HEK293 (cell line): ENCODE results near the gene ACOT8.

Experiments
- CTCF ChIA-PET: fragments of 350-600 bp; formaldehyde crosslinking; extraction: SDS; loops from one replicate; lab custom pipeline; 2021; ENCODE audit warnings: antibody characterized with exemption; lab: Yijun Ruan, JAX
- POLR2A ChIA-PET: fragments of 300-600 bp; formaldehyde crosslinking; extraction: SDS; loops from one replicate; lab custom pipeline; 2020; ENCODE audit warnings: antibody characterized with exemption, inconsistent platforms; lab: Yijun Ruan, JAX
- H3K27ac ChIP-seq: fragments of 200-500 bp; sonication (Bioruptor generic); 2 replicates; pipeline ENCODE4 v1.5.1; 2014; ENCODE audit warnings: low read depth, low read length, control low read depth, inconsistent platforms; ENCODE audit errors: extremely low read depth
- H3K36me3 ChIP-seq, 2 experiments: fragments of 200-500 bp in 1 of 2; sonication (Bioruptor generic) in 1 of 2; 1 replicate in 1 of 2; 2 replicates in 1 of 2; pipeline ENCODE4 v1.5.1; 2014 to 2017; ENCODE audit warnings: inconsistent platforms in 2 of 2, low read length in 2 of 2; ENCODE audit not compliant: control insufficient read depth in 2 of 2, insufficient read depth in 1 of 2
- H3K4me1 ChIP-seq: fragments of 200-500 bp; sonication (Bioruptor generic); 2 replicates; pipeline ENCODE4 v1.5.1; 2014; ENCODE audit warnings: mild to moderate bottlenecking, low read length, inconsistent platforms; ENCODE audit not compliant: control insufficient read depth, insufficient read depth
- H3K4me3 ChIP-seq: 2 replicates; pipeline ENCODE4 v1.5.1; 2011; ENCODE audit warnings: low read depth, mild to moderate bottlenecking, control low read depth, low read length, moderate library complexity
- H3K9me3 ChIP-seq: fragments of 200-500 bp; sonication (Bioruptor generic); 2 replicates; pipeline ENCODE4 v1.5.1; 2014; ENCODE audit warnings: low read depth, low read length, inconsistent platforms; ENCODE audit not compliant: control insufficient read depth, insufficient read depth
- GFI1B ChIP-seq: fragments of 450-650 bp; formaldehyde crosslinking; IDR thresholded peaks from 2 replicates; pipeline ENCODE4 v1.5.1; 2016; ENCODE audit warnings: missing biosample characterization, missing genetic modification characterization
- GLI2 ChIP-seq: fragments of 450-650 bp; formaldehyde crosslinking; IDR thresholded peaks from 2 replicates; pipeline ENCODE4; 2017; ENCODE audit warnings: missing biosample characterization, missing genetic modification characterization, low read depth, borderline replicate concordance
- HIC1 ChIP-seq: fragments of 450-650 bp; formaldehyde crosslinking; IDR thresholded peaks from 2 replicates; pipeline ENCODE4 v1.5.1; 2016; ENCODE audit warnings: missing biosample characterization, missing genetic modification characterization
- HOXC10 ChIP-seq: sonication (generic); formaldehyde crosslinking; IDR thresholded peaks from 2 replicates; pipeline ENCODE4 v1.8.1; 2023; ENCODE audit warnings: mild to moderate bottlenecking, missing genetic modification reagents
- HOXD13 ChIP-seq: sonication (generic); formaldehyde crosslinking; IDR thresholded peaks from 2 replicates; pipeline ENCODE4 v1.8.0; 2022; ENCODE audit warnings: missing genetic modification reagents, borderline replicate concordance
- KLF10 ChIP-seq: fragments of 450-650 bp; IDR thresholded peaks from 2 replicates; pipeline ENCODE4 v1.5.1; 2018; ENCODE audit warnings: missing biosample characterization, mild to moderate bottlenecking, missing genetic modification characterization
- OVOL3 ChIP-seq: fragments of 450-650 bp; formaldehyde crosslinking; IDR thresholded peaks from 2 replicates; pipeline ENCODE4 v1.5.1; 2016; ENCODE audit warnings: missing biosample characterization, missing genetic modification characterization
- PRDM6 ChIP-seq: fragments of 450-650 bp; formaldehyde crosslinking; IDR thresholded peaks from 2 replicates; pipeline ENCODE4 v1.5.1; 2017; ENCODE audit warnings: missing biosample characterization, missing genetic modification characterization
- SETDB1 ChIP-seq: IDR thresholded peaks from one replicate; pipeline ENCODE4 v1.6.1; 2017; ENCODE audit warnings: mild to moderate bottlenecking, low read length, moderate library complexity, mixed read lengths; ENCODE audit not compliant: insufficient read length
- WT1 ChIP-seq: fragments of 450-650 bp; formaldehyde crosslinking; IDR thresholded peaks from 2 replicates; pipeline ENCODE4 v1.5.1; 2016; ENCODE audit warnings: missing biosample characterization, missing genetic modification characterization
- ZBTB6 ChIP-seq: fragments of 450-650 bp; formaldehyde crosslinking; IDR thresholded peaks from 2 replicates; pipeline ENCODE4 v1.5.1; 2017; ENCODE audit warnings: missing biosample characterization, missing genetic modification characterization
- ZBTB8A ChIP-seq: fragments of 450-650 bp; formaldehyde crosslinking; IDR thresholded peaks from 2 replicates; pipeline ENCODE4 v1.5.1; 2016; ENCODE audit warnings: missing biosample characterization, missing genetic modification characterization
- ZFP41 ChIP-seq: fragments of 450-650 bp; formaldehyde crosslinking; IDR thresholded peaks from 2 replicates; pipeline ENCODE4 v1.5.1; 2016; ENCODE audit warnings: missing biosample characterization, missing genetic modification characterization, borderline replicate concordance
- ZNF19 ChIP-seq: fragments of 450-650 bp; formaldehyde crosslinking; IDR thresholded peaks from 2 replicates; pipeline ENCODE4; 2016; ENCODE audit warnings: missing biosample characterization, missing genetic modification characterization, low read depth
- ZNF211 ChIP-seq: fragments of 450-650 bp; formaldehyde crosslinking; IDR thresholded peaks from 2 replicates; pipeline ENCODE4 v1.5.1; 2016; ENCODE audit warnings: low read depth, missing biosample characterization, missing genetic modification characterization
- ZNF239 ChIP-seq: fragments of 450-650 bp; formaldehyde crosslinking; IDR thresholded peaks from 2 replicates; pipeline ENCODE4 v1.5.1; 2016; ENCODE audit warnings: missing biosample characterization, missing genetic modification characterization
- ZNF354C ChIP-seq: fragments of 450-650 bp; formaldehyde crosslinking; IDR thresholded peaks from 2 replicates; pipeline ENCODE4 v1.5.1; 2016; ENCODE audit warnings: missing biosample characterization, missing genetic modification characterization, low read depth, borderline replicate concordance
- ZNF391 ChIP-seq: fragments of 450-650 bp; formaldehyde crosslinking; IDR thresholded peaks from 2 replicates; pipeline ENCODE4 v1.5.1; 2016; ENCODE audit warnings: low read depth, missing biosample characterization, missing genetic modification characterization, borderline replicate concordance
- ZNF530 ChIP-seq: fragments of 450-650 bp; formaldehyde crosslinking; IDR thresholded peaks from 2 replicates; pipeline ENCODE4 v1.5.1; 2016; ENCODE audit warnings: low read depth, missing biosample characterization, missing genetic modification characterization
- ZNF624 ChIP-seq: fragments of 450-650 bp; formaldehyde crosslinking; IDR thresholded peaks from 2 replicates; pipeline ENCODE4 v1.5.1; 2017; ENCODE audit warnings: missing biosample characterization, missing genetic modification characterization
- ZNF660 ChIP-seq: fragments of 450-650 bp; IDR thresholded peaks from 2 replicates; pipeline ENCODE4 v1.5.1; 2018; ENCODE audit warnings: missing biosample characterization, mild to moderate bottlenecking, missing genetic modification characterization
- ZNF692 ChIP-seq: fragments of 450-650 bp; formaldehyde crosslinking; IDR thresholded peaks from 2 replicates; pipeline ENCODE4 v1.5.1; 2016; ENCODE audit warnings: missing biosample characterization, missing genetic modification characterization
- ZNF701 ChIP-seq: fragments of 450-650 bp; formaldehyde crosslinking; IDR thresholded peaks from 2 replicates; pipeline ENCODE4 v1.5.1; 2016; ENCODE audit warnings: missing biosample characterization, missing genetic modification characterization
- ZNF76 ChIP-seq: fragments of 450-650 bp; formaldehyde crosslinking; IDR thresholded peaks from 2 replicates; pipeline ENCODE4; 2016; ENCODE audit warnings: low read depth, missing biosample characterization, missing genetic modification characterization, borderline replicate concordance
- ZNF777 ChIP-seq: fragments of 450-650 bp; formaldehyde crosslinking; IDR thresholded peaks from 2 replicates; pipeline ENCODE4 v1.5.1; 2017; ENCODE audit warnings: missing biosample characterization, missing genetic modification characterization, borderline replicate concordance
- ZNF843 ChIP-seq: fragments of 450-650 bp; formaldehyde crosslinking; IDR thresholded peaks from 2 replicates; pipeline ENCODE4 v1.5.1; 2016; ENCODE audit warnings: missing biosample characterization, missing genetic modification characterization
- TF ChIP-seq, protein P1 (sequence below): fragments of 450-650 bp; formaldehyde crosslinking; IDR thresholded peaks from 2 replicates; pipeline ENCODE4 v1.5.1; 2016; ENCODE audit warnings: missing biosample characterization, missing genetic modification characterization

The ACOT8 gene

DNA sequence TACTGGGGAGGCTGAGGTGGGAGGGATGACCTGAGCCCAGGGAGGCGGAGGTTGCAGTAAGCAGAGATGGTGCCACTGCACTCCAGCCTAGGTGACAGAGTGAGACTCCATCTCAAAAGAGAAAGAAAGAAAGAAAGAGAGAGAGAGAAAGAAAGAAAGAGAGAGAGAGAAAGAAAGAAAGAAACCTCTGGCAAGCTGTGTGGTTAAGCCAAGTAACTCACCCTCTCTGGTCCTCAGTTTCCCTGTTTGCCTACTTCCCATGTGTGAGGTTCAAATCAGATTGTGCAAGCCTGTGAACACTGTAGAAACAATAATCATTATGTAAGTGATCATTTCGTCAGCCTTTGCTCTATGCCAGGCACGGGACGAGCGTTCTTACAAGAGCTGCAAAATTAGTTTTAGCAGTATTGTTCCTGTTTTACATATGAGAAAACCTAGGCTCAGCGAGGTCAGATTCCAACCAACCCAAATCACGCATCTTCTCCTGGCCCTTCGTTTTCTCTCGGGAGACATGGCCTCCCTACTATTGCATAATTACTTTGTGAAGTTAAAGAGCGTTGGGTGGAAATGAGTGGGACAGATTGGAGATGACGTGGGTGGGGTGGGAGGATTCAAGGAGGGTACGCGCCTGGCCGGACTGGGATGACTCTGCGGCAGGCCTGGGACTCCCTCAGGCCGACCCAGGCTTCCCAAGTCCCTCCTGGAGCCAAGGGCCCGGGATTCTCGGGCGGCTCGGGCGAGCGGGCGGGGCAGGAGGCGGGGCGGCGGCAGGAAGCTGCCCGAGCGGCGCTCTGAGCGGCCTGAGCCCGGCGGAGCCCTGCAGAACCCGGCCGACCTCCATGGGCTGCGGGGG, 23.9 kb downstream of the ACOT8 start, which contains the start of gene SNX21:
Gene SNX21, plus strand, starts transcription at position 770 of the 853 bp plus-strand sequence. CDS start 121 bp downstream, outside the sequence.
- Histone ChIP-seq H3K27ac (peak within 1 kb of the TSS; percentile 46), H3K9me3 (no peaks in the 10 kb centered on the region), H3K4me3 (peak within 1 kb of the TSS; percentile 48), H3K36me3 (peaks cover 0 to 8% of the 10 kb centered on the region in 2 experiments; a peak in 1 of 3 replicates), H3K4me1 (no peaks in the 10 kb centered on the region; the same call in 1 of the 2 replicates)
- ChIA-PET POLR2A (interaction anchor here (0.8 to 1.5 kb wide), 6 partner anchors 14 to 138 kb away, joined by 3 to 4 read pairs (median 3); partner anchors contain the start of genes ACOT8 and ZSWIM1), CTCF (interaction anchor here (0.6 to 2.0 kb wide), 4 partner anchors 9 to 104 kb away, joined by 4 to 8 read pairs (median 4); no protein-coding TSS in a partner anchor)
- TF ChIP-seq ZNF76 (peak; percentile 47; the same call in 1 of the 2 replicates), ZNF660 (tag by site-specific recombination) (no peak), WT1 (peak; percentile 65), ZNF19 (tag by site-specific recombination) (no peak), GLI2 (no peak), ZNF391 (tag by site-specific recombination) (no peak), HOXC10 (CRISPR knock-in tag) (no peak), OVOL3 (no peak), ZNF624 (tag by site-specific recombination) (no peak), ZNF692 (no peak), ZNF530 (tag by site-specific recombination) (no peak), KLF10 (no peak), HIC1 (tag by site-specific recombination) (no peak), HOXD13 (CRISPR knock-in tag) (no peak), ZNF211 (no peak), ZNF701 (tag by site-specific recombination) (no peak), ZBTB8A (peak; percentile 92), ZNF354C (no peak), ZNF843 (no peak), ZNF777 (tag by site-specific recombination) (no peak), GFI1B (tag by site-specific recombination) (no peak), PRDM6 (no peak), ZBTB6 (tag by site-specific recombination) (no peak), ZNF239 (no peak), ZFP41 (tag by site-specific recombination) (no peak), SETDB1 (no peak)
- TF ChIP-seq, protein P1, sequence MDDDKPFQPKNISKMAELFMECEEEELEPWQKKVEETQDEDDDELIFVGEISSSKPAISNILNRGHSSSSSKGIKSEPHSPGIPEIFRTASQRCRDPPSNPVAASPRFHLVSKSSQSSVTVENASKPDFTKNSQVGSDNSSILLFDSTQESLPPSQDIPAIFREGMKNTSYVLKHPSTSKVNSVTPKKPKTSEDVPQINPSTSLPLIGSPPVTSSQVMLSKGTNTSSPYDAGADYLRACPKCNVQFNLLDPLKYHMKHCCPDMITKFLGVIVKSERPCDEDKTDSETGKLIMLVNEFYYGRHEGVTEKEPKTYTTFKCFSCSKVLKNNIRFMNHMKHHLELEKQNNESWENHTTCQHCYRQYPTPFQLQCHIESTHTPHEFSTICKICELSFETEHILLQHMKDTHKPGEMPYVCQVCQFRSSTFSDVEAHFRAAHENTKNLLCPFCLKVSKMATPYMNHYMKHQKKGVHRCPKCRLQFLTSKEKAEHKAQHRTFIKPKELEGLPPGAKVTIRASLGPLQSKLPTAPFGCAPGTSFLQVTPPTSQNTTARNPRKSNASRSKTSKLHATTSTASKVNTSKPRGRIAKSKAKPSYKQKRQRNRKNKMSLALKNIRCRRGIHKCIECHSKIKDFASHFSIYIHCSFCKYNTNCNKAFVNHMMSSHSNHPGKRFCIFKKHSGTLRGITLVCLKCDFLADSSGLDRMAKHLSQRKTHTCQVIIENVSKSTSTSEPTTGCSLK: no peak
